Measurements from ENCODE around the gene MMUT.
A peak's percentile ranks its signal among the peaks of the same experiment; 100 is the strongest.

MMUT gene

GRCh38 chr6:49416195-49416594 is 46.9 kb downstream of the MMUT start:
- H3K4me2 ChIP-seq: no peak overlapping the region
- no peaks in the 10 kb centered on the region for H3K4me1 ChIP-seq (ENCODE audit: low read depth, poor library complexity, severe bottlenecking)
- H3K27me3 ChIP-seq (ENCODE audit: insufficient read depth, low read depth): no peaks in the 10 kb centered on the region
- H4K20me1 ChIP-seq (ENCODE audit: insufficient read depth): no peaks in the 10 kb centered on the region
- H3K27ac ChIP-seq: no peak overlapping the region
- no peaks in the 10 kb centered on the region for H3K79me2 ChIP-seq (ENCODE audit: insufficient read depth, low read depth)
- no peak overlapping the region for H3K4me3 ChIP-seq (IDR thresholded peaks at IDR 0.05; ENCODE audit: insufficient read depth, low read depth, low read length)
- no peak for TF ChIP-seq CTCF (conservative IDR thresholded peaks at IDR 0.05; ENCODE audit: low read depth, low read length)
- H3K9ac ChIP-seq: no peak overlapping the region
- H2AFZ ChIP-seq (ENCODE audit: low read depth): no peak overlapping the region
- H3K36me3 ChIP-seq (ENCODE audit: insufficient read depth): no peaks in the 10 kb centered on the region

- Histone ChIP-seq H3K9ac (no peak overlapping the region), H3K36me3 (ENCODE audit: insufficient read depth) (no peaks in the 10 kb centered on the region), H3K27me3 (ENCODE audit: insufficient read depth, low read depth) (no peaks in the 10 kb centered on the region), H2AFZ (ENCODE audit: low read depth) (no peak overlapping the region), H4K20me1 (ENCODE audit: insufficient read depth) (no peaks in the 10 kb centered on the region), H3K4me3 (IDR thresholded peaks at IDR 0.05; ENCODE audit: insufficient read depth, low read depth, low read length) (no peak overlapping the region), H3K79me2 (ENCODE audit: insufficient read depth, low read depth) (no peaks in the 10 kb centered on the region), H3K4me1 (ENCODE audit: low read depth, poor library complexity, severe bottlenecking) (no peaks in the 10 kb centered on the region), H3K27ac (no peak overlapping the region), H3K4me2 (no peak overlapping the region)
- TF ChIP-seq CTCF (conservative IDR thresholded peaks at IDR 0.05; ENCODE audit: low read depth, low read length): no peak
These were observed 47.7 kb downstream of the MMUT start for GRCh38 chr6:49415358-49415757.

GRCh38 chr6:49410564-49410963 is 52.5 kb downstream of the MMUT start:
- no peak overlapping the region for H3K27ac ChIP-seq
- H3K36me3 ChIP-seq (ENCODE audit: insufficient read depth): no peaks in the 10 kb centered on the region
- no peaks in the 10 kb centered on the region for H3K79me2 ChIP-seq (ENCODE audit: insufficient read depth, low read depth)
- H3K4me3 ChIP-seq (IDR thresholded peaks at IDR 0.05; ENCODE audit: insufficient read depth, low read depth, low read length): no peak overlapping the region
- no peaks in the 10 kb centered on the region for H4K20me1 ChIP-seq (ENCODE audit: insufficient read depth)
- H3K27me3 ChIP-seq (ENCODE audit: insufficient read depth, low read depth): no peaks in the 10 kb centered on the region
- H3K4me1 ChIP-seq (ENCODE audit: low read depth, poor library complexity, severe bottlenecking): no peaks in the 10 kb centered on the region
- no peak overlapping the region for H3K9ac ChIP-seq
- peak overlapping the region; percentile 26; the same call in 1 of the 2 replicates for H2AFZ ChIP-seq (ENCODE audit: low read depth)
- no peak for TF ChIP-seq CTCF (conservative IDR thresholded peaks at IDR 0.05; ENCODE audit: low read depth, low read length)
- H3K4me2 ChIP-seq: no peak overlapping the region

- Histone ChIP-seq H3K27me3 (ENCODE audit: insufficient read depth, low read depth) (no peaks in the 10 kb centered on the region), H3K4me2 (no peak overlapping the region), H3K27ac (no peak overlapping the region), H3K4me3 (IDR thresholded peaks at IDR 0.05; ENCODE audit: insufficient read depth, low read depth, low read length) (no peak overlapping the region), H3K79me2 (ENCODE audit: insufficient read depth, low read depth) (no peaks in the 10 kb centered on the region), H3K9ac (no peak overlapping the region), H3K4me1 (ENCODE audit: low read depth, poor library complexity, severe bottlenecking) (no peaks in the 10 kb centered on the region), H2AFZ (ENCODE audit: low read depth) (peak overlapping the region; percentile 26; the same call in 1 of the 2 replicates), H3K36me3 (ENCODE audit: insufficient read depth) (no peaks in the 10 kb centered on the region), H4K20me1 (ENCODE audit: insufficient read depth) (no peaks in the 10 kb centered on the region)
- peak; percentile 84 for TF ChIP-seq CTCF (conservative IDR thresholded peaks at IDR 0.05; ENCODE audit: low read depth, low read length)
These were observed 53.0 kb downstream of the MMUT start for GRCh38 chr6:49409951-49410542.
